ENCODE measurements around the gene GP1BA. TPM values are rescaled to one million over a fixed set of nuclear protein-coding genes. Genes with fewer than 3 reads are reported as not detected.

Gene GP1BA
- total and polyA plus RNA-seq, 2 donors (not counting 3 experiments of a cell fraction or from before 2014, with no cell fraction given) = not detected

- FAIRE-seq (no peak), DNase-seq (ENCODE audit: low read depth, low spot score) (no peak)
- Histone ChIP-seq H3K4me3 (replicated peaks in 1 of 3; ENCODE audit: insufficient read depth in 1 of 3, low read depth in 1 of 3, low read length in 3 of 3) (no peak overlapping the region), H3K9me3 (replicated peaks; ENCODE audit: control insufficient read depth, insufficient read depth, low read length) (no peaks in the 10 kb centered on the region), H3K9ac (replicated peaks; ENCODE audit: extremely low read depth, insufficient read depth, low read length) (no peak overlapping the region), H4K20me1 (replicated peaks; ENCODE audit: control insufficient read depth, extremely low read depth, insufficient read depth, low read length) (no peaks in the 10 kb centered on the region), H3K4me2 (ENCODE audit: insufficient read depth, low read length) (no peak overlapping the region), H2AFZ (ENCODE audit: low read depth, low read length) (no peak overlapping the region), H3K4me1 (ENCODE audit: control insufficient read depth, extremely low read depth, insufficient read depth, low read length) (peaks cover 24% of the 10 kb centered on the region), H3K27me3 (ENCODE audit: control insufficient read depth in 2 of 2, insufficient read depth in 2 of 2, low read length in 2 of 2) (no peaks in the 10 kb centered on the region), H3K9me1 (replicated peaks; ENCODE audit: control insufficient read depth, extremely low read depth, insufficient read depth, low read length) (no peaks in the 10 kb centered on the region), H3K36me3 (ENCODE audit: control insufficient read depth in 2 of 2, extremely low read depth in 1 of 2, insufficient read depth in 2 of 2, low read length in 2 of 2) (peaks cover 4 to 11% of the 10 kb centered on the region in 2 experiments), H3K79me2 (ENCODE audit: control insufficient read depth, insufficient read depth, low read length) (peaks cover 9% of the 10 kb centered on the region), H3K27ac (ENCODE audit: insufficient read depth, low read depth, low read length) (no peak overlapping the region)
- dilution Hi-C loops (cut with MboI; ENCODE audit: extremely low pct_ligation_motif_present, low sequenced_read_pairs) (no loop called here), intact Hi-C loops (cut with micrococcal nuclease) (no loop called here)
- ChIA-PET CTCF (interaction anchor here (1.3 to 4.5 kb wide), 4 partner anchors 12 to 56 kb away, joined by 3 to 40 read pairs (median 13); partner anchors contain the start of genes CAMTA2 and PFN1), POLR2A (no interaction called here)
- TF ChIP-seq MAX (IDR thresholded peaks at IDR 0.05; ENCODE audit: insufficient read depth, insufficient read length) (no peak), JUN (IDR thresholded peaks at IDR 0.05; ENCODE audit: borderline replicate concordance, insufficient read depth, insufficient read length, low read depth) (no peak), EZH2 (IDR thresholded peaks at IDR 0.05; ENCODE audit: borderline replicate concordance, low read depth, low read length, severe bottlenecking) (no peak), CTCF (IDR thresholded peaks at IDR 0.05; ENCODE audit: extremely low read depth in 1 of 2, insufficient read depth in 1 of 2, low read depth in 1 of 2, low read length in 2 of 2) (no peak), MYC (IDR thresholded peaks at IDR 0.05; ENCODE audit: low read depth, low read length) (no peak), POLR2AphosphoS5 (IDR thresholded peaks at IDR 0.05; ENCODE audit: insufficient read depth, low read depth, low read length) (no peak), POLR2A (IDR thresholded peaks at IDR 0.05; ENCODE audit: low read depth, low read length) (no peak), GATA2 (IDR thresholded peaks at IDR 0.05; ENCODE audit: insufficient read depth, insufficient read length, low read depth, low read length) (no peak), FOS (IDR thresholded peaks at IDR 0.05; ENCODE audit: borderline replicate concordance, insufficient read depth, low read length) (no peak)
- no TSS peak for BruUV-seq (replicated peaks)
Observed at GRCh38 chr17:4965311-4965986, 33.4 kb downstream of the GP1BA start.
